GM12878 (cell line): ENCODE measurements around the gene GALNS. TPM values are rescaled to one million over a fixed set of nuclear protein-coding genes. Genes with fewer than 3 reads are reported as not detected.

ENCODE experiments used
- ATF7 ChIP-seq: fragments of 450-650 bp; IDR thresholded peaks from 2 replicates; pipeline ENCODE4 v1.6.1; 2016; ENCODE audit warnings: low read depth, mild to moderate bottlenecking
- CBX3 ChIP-seq: fragments of 200-600 bp; sonication (generic); IDR thresholded peaks from 2 replicates; pipeline ENCODE4 v1.6.1; 2016; ENCODE audit warnings: low read depth, borderline replicate concordance
- CHD2 ChIP-seq: IDR thresholded peaks from 2 replicates; pipeline ENCODE4 v1.6.1; 2011; ENCODE audit warnings: low read depth, low read length, improper control_type of control experiment, borderline replicate concordance
- E4F1 ChIP-seq: fragments of 450-650 bp; IDR thresholded peaks from 2 replicates; pipeline ENCODE4 v1.6.1; 2018; ENCODE audit warnings: borderline replicate concordance, mild to moderate bottlenecking; ENCODE audit not compliant: partially characterized antibody
- FOS ChIP-seq: IDR thresholded peaks from 3 replicates; pipeline ENCODE4 v1.6.1; 2011; ENCODE audit warnings: borderline replicate concordance; ENCODE audit not compliant: insufficient read length; ENCODE audit errors: extremely low read depth
- HDGF ChIP-seq: fragments of 450-650 bp; IDR thresholded peaks from 2 replicates; pipeline ENCODE4 v1.6.1; 2016; ENCODE audit warnings: antibody characterized with exemption
- IKZF1 ChIP-seq: fragments of 450-650 bp; conservative IDR thresholded peaks from 2 replicates; pipeline ENCODE4 v1.6.1; 2017; ENCODE audit warnings: antibody characterized with exemption, mild to moderate bottlenecking
- MYC ChIP-seq: IDR thresholded peaks from 2 replicates; pipeline ENCODE4 v1.6.1; 2011; ENCODE audit warnings: mild to moderate bottlenecking, low read length, moderate library complexity, inconsistent platforms; ENCODE audit not compliant: insufficient read depth, insufficient replicate concordance, insufficient read length, severe bottlenecking
- NFIC ChIP-seq: IDR thresholded peaks from 2 replicates; pipeline ENCODE4 v1.6.1; 2012; ENCODE audit warnings: low read depth, mild to moderate bottlenecking, inconsistent platforms, low read length, moderate library complexity
- NFYB ChIP-seq: IDR thresholded peaks from 2 replicates; pipeline ENCODE4 v1.6.1; 2011; ENCODE audit warnings: low read depth, mild to moderate bottlenecking, low read length, improper control_type of control experiment, moderate library complexity; ENCODE audit not compliant: insufficient read depth
- NR2C2 ChIP-seq: IDR thresholded peaks from 2 replicates; pipeline ENCODE4 v1.6.1; 2011; ENCODE audit warnings: borderline replicate concordance, low read depth; ENCODE audit not compliant: control insufficient read depth, insufficient read length
- RFX5 ChIP-seq: IDR thresholded peaks from 2 replicates; pipeline ENCODE4 v1.6.1; 2011; ENCODE audit warnings: low read depth, low read length, improper control_type of control experiment
- SREBF2 ChIP-seq: IDR thresholded peaks from 2 replicates; pipeline ENCODE4 v1.6.1; 2012; ENCODE audit warnings: mild to moderate bottlenecking, low read length
- ZBTB11 ChIP-seq: fragments of 450-650 bp; formaldehyde crosslinking; IDR thresholded peaks from 2 replicates; pipeline ENCODE4 v1.5.0; 2022; ENCODE audit warnings: mild to moderate bottlenecking, missing genetic modification characterization
- ZNF687 ChIP-seq: fragments of 450-650 bp; IDR thresholded peaks from 2 replicates; pipeline ENCODE4 v1.6.1; 2017; ENCODE audit warnings: mild to moderate bottlenecking, moderate library complexity
- polyA plus RNA-seq, 11 experiments: library from polyadenylated mRNA; depleted of rRNA in 4 of 11; unstranded in 6 of 11; stranded (reverse) in 5 of 11; fragments of >200 nt; fragmentation: Nextera tagmentation in 4 of 11; fragmentation: Illumina TruSeq in 1 of 11; extraction: Ambion mirVana in 4 of 11; extraction: Trizol in 1 of 11; gene quantifications; 1 replicate in 1 of 11; 2 replicates in 10 of 11; pipeline versions ENCODE4 v1.2.1 to v1.2.3, GENCODE V29; 2011 to 2016; ENCODE audit warnings: inconsistent platforms in 2 of 11, missing spikeins in 2 of 11, low read depth in 1 of 11
- total RNA-seq, 4 experiments: library from RNA; depleted of rRNA in 3 of 4; stranded (reverse); fragments of >200 nt in 3 of 4; fragmentation: Illumina TruSeq in 1 of 4; extraction: Trizol in 1 of 4; gene quantifications; 2 replicates each; pipeline versions ENCODE4 v1.2.1 to v1.2.3, GENCODE V29; 2013 to 2021

The GALNS gene
- total and polyA plus RNA-seq, 10 of the 15 experiments (the other 5 are each of a cell fraction or from before 2014, with no cell fraction given): 0.37 to 12.4 (median 5.3) TPM

GRCh38 chr16:88882358-88883030, 25.7 kb upstream of the GALNS start (continued):
- TF ChIP-seq NFYB (no peak), FOS (no peak), CHD2 (no peak), ATF7 (peak; percentile 30; the same call in 1 of the 2 replicates), E4F1 (no peak), ZBTB11 (CRISPR knock-in tag) (no peak), NFIC (no peak), ZNF687 (no peak), CBX3 (no peak), NR2C2 (no peak), SREBF2 (no peak), IKZF1 (no peak), RFX5 (no peak), HDGF (peak; percentile 80), MYC (no peak)
